Measurements from ENCODE around the gene ZNF700.
"Not testable (repeated sequence)": the region's sequence is repeated elsewhere in the genome, so short reads cannot be mapped to it uniquely, and the experiment has no call there.

Gene ZNF700

GRCh38 chr19:11991921-11992320 lies 67.0 kb downstream of the ZNF700 start:
- not testable (repeated sequence) for DNase-seq

- no peak for DNase-seq
These were observed 70.3 kb downstream of the ZNF700 start for GRCh38 chr19:11995174-11995573.

Measured in bone marrow (tissue), 2 donors.